Mucosa of rectum (tissue), 2 donors: ENCODE results near the gene TET3.

Source experiments
- H3K27ac ChIP-seq, 2 donors: one replicate each; pipeline ENCODE4 v1.7.0; 2013; ENCODE audit warnings: inconsistent platforms in 2 of 2, low read depth in 2 of 2, low read length in 2 of 2
- H3K27me3 ChIP-seq, 2 donors: one replicate each; pipeline ENCODE4 v1.7.0; 2013; ENCODE audit warnings: low read length in 2 of 2; ENCODE audit not compliant: control insufficient read depth in 2 of 2, insufficient read depth in 2 of 2
- H3K36me3 ChIP-seq, 2 donors: one replicate each; pipeline ENCODE4 v1.7.0; 2013; ENCODE audit warnings: low read length in 2 of 2; ENCODE audit not compliant: control insufficient read depth in 2 of 2, insufficient read depth in 2 of 2
- H3K4me1 ChIP-seq, 2 donors: one replicate each; pipeline ENCODE4 v1.7.0; 2013; ENCODE audit warnings: low read length in 2 of 2, mild to moderate bottlenecking in 1 of 2; ENCODE audit not compliant: control insufficient read depth in 2 of 2, insufficient read depth in 2 of 2
- H3K4me3 ChIP-seq, 2 donors: one replicate each; pipeline ENCODE4 v1.7.0; 2013; ENCODE audit warnings: low read length in 2 of 2
- H3K9ac ChIP-seq, 2 donors: one replicate each; pipeline ENCODE4 v1.7.0; 2013; ENCODE audit warnings: low read length in 2 of 2, low read depth in 1 of 2, mild to moderate bottlenecking in 1 of 2
- H3K9me3 ChIP-seq, 2 donors: one replicate each; pipeline ENCODE4 v1.7.0; 2013; ENCODE audit warnings: low read length in 2 of 2; ENCODE audit not compliant: control insufficient read depth in 2 of 2
- donor health status: healthy.
- donor health status: Normal muscosa, but diverticular disease.

The TET3 gene

DNA sequence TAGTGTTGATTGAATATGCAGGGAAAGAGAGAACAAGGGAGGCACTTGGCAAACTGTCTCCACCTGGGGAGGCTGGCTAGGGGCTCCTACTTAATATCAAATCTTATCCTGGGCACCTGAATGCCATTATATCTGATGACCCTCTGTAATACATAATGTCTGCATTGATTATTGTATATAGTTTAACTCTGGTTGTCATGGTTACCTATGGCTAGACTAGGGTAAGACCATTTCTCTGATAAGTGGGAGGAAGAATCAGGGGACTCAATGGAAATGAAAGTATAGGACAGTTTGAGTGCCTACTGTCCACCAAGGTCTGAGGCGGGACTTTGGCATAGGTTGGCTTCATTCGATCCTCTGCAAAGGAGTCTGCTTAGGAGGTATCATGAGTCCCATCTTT lies 7.2 kb upstream of the TET3 start:
- Histone ChIP-seq H3K9ac (no peak overlapping the region), H3K4me1 (peaks cover 27 to 42% of the 10 kb centered on the region in 2 donors), H3K27me3 (no peaks in the 10 kb centered on the region), H3K4me3 (no peak overlapping the region), H3K36me3 (no peaks in the 10 kb centered on the region), H3K9me3 (no peaks in the 10 kb centered on the region), H3K27ac (no peak overlapping the region)

DNA sequence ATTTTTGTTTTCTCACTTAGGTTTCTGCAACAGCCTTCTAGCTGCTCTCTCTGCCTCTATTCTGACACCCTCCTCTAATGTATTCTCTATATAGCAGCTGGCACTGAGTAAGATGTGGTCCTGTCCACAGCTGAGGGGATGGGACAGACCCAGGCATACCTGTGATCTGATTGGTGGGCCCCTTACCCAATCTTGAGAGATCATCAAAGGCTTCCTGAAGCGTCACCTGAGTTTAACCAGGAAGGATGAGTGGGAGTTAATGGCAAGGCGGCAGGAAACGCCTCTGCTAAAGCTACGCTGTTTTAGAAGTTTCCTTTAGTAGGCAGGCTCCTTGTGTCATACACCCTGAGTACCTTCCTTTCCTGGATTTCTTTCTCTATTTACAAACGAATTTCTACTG lies 5.7 kb upstream of the TET3 start:
- Histone ChIP-seq H3K36me3 (no peaks in the 10 kb centered on the region), H3K9me3 (no peaks in the 10 kb centered on the region), H3K27me3 (no peaks in the 10 kb centered on the region), H3K4me1 (peaks cover 30 to 40% of the 10 kb centered on the region in 2 donors), H3K9ac (no peak overlapping the region), H3K27ac (no peak overlapping the region), H3K4me3 (no peak overlapping the region)

DNA sequence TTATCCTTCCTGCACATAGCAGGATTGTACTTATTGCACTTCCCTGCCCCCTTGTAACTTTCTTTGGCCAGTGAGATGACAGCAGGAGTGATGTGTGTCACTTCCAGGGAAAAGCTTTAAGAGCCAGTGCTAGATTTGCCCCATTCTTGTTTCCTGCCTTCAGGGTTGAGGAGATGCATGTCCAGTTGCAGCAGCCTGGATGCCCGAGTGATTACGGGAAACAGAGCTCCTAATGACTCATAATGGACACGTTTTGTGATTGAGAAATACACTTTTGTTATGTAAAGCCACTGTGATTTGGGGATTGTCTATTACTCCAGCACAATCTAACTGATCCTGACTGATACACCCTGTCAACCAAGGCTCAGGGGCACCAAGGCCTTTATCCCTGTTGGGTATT lies 5.0 kb upstream of the TET3 start:
- no peaks in the 10 kb centered on the region for H3K36me3 ChIP-seq
- no peak overlapping the region for H3K27ac ChIP-seq
- H3K4me3 ChIP-seq: peak overlapping the region in 1 of 2 donors; percentile 17
- H3K9ac ChIP-seq: peak overlapping the region; percentile 36 to 93
- no peaks in the 10 kb centered on the region for H3K9me3 ChIP-seq
- peaks cover 32 to 40% of the 10 kb centered on the region in 2 donors for H3K4me1 ChIP-seq
- H3K27me3 ChIP-seq: no peaks in the 10 kb centered on the region

DNA sequence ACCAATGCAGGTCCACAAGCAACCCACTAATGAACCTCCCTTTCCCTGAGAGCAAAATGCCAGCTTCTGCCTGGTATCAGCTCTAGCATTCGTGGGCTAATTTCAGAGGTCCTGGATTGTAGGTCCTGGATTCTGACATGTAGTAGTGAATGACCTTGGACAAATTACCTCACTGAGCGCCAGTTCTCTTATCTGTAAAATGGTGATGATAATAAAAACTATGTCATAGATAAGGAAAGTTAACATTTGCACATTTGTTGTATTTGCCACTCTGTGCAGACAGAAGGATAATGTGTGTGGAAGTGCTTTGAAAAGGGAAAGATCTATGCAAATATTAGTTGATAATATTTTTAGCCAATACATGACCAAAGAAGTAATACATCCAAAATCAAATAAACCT lies 4.1 kb upstream of the TET3 start:
- peak overlapping the region; percentile 76 to 93 for H3K9ac ChIP-seq
- H3K27me3 ChIP-seq: no peaks in the 10 kb centered on the region

DNA sequence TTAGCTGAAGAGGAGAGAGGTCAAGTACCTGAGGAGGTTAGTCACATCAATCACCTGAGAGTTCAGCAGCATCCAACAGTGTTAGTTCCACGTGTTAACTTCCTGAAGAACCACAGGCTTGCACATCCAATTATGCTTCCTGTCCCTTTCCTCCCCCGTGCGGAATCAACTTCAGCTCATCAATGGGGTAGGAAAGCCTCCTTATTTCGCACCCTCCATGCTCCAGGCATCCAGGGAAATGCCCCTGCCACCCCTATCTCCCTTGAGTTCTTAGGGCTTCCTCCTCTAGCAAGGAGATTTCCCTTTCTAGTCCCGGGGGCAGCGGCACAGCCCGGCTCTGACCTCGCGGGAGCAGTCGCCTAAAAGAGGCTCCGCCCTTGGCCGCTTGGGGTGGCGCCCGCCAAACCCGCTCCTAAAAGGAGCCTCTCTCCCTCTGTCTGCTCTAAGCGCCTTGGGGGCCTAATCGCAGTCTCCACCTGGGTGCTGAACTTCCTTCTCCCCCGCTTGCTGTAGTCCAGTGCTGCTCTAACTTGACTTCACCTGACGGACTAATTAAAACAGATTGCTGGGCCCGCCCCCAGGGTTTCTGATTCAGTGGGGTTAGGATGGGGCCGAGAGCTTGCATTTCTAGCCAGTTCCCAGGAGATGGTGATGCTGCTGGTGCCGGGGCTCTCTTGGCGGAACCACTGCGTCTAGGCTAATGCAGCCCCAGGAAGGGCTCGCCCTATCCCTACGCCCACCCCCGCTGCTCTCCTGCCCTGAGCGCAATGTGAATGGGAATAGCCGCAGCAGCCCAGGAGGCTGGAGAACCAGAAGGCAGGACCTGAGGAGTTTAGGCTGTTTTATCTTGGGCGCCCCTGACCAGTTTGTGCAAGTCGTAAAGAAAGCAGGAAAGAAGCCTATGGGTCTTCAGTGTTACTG lies 3.4 kb upstream of the TET3 start:
- Histone ChIP-seq H3K4me1 (peaks cover 40 to 48% of the 10 kb centered on the region in 2 donors), H3K9ac (peak overlapping the region; percentile 76 to 93), H3K36me3 (peaks cover 0 to under 1% of the 10 kb centered on the region in 2 donors), H3K4me3 (peak overlapping the region; percentile 68 to 79), H3K27ac (peak overlapping the region; percentile 98 to 99), H3K9me3 (no peaks in the 10 kb centered on the region), H3K27me3 (no peaks in the 10 kb centered on the region)

More for the DNA sequence above, 4.1 kb upstream of the TET3 start:
- no peaks in the 10 kb centered on the region for H3K36me3 ChIP-seq
- H3K27ac ChIP-seq: peak overlapping the region; percentile 98 to 99
- H3K4me1 ChIP-seq: peaks cover 32 to 40% of the 10 kb centered on the region in 2 donors
- no peaks in the 10 kb centered on the region for H3K9me3 ChIP-seq
- peak overlapping the region; percentile 68 to 79 for H3K4me3 ChIP-seq

DNA sequence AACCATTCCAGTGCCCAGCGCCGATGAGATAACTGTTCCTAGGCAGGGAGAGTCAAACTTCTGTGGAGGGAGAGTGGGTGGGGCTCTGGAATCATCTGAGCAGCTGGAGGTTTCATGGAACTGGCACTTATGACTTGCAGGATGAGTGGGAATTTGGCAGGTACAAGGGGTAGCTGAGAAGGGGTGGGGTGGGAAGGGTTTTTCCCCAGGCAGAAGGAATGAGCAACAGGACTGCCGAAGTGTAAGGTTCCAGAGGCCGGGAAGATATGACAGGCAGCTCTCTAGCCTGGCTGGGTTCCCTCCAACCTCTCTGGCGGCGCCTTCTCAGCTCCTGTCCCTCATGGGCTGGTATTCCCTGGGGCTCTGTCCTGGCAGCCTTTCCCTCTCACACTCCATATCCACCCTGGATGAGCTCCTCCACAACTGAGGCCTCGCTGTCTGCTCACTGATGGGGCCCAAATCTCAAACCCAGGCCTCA lies 2.5 kb upstream of the TET3 start:
- Histone ChIP-seq H3K27ac (peak overlapping the region; percentile 98 to 99), H3K4me3 (no peak overlapping the region), H3K4me1 (peaks cover 47 to 56% of the 10 kb centered on the region in 2 donors), H3K9ac (peak overlapping the region in 1 of 2 donors; percentile 93), H3K36me3 (peaks cover 0 to 3% of the 10 kb centered on the region in 2 donors), H3K27me3 (no peaks in the 10 kb centered on the region), H3K9me3 (no peaks in the 10 kb centered on the region)

DNA sequence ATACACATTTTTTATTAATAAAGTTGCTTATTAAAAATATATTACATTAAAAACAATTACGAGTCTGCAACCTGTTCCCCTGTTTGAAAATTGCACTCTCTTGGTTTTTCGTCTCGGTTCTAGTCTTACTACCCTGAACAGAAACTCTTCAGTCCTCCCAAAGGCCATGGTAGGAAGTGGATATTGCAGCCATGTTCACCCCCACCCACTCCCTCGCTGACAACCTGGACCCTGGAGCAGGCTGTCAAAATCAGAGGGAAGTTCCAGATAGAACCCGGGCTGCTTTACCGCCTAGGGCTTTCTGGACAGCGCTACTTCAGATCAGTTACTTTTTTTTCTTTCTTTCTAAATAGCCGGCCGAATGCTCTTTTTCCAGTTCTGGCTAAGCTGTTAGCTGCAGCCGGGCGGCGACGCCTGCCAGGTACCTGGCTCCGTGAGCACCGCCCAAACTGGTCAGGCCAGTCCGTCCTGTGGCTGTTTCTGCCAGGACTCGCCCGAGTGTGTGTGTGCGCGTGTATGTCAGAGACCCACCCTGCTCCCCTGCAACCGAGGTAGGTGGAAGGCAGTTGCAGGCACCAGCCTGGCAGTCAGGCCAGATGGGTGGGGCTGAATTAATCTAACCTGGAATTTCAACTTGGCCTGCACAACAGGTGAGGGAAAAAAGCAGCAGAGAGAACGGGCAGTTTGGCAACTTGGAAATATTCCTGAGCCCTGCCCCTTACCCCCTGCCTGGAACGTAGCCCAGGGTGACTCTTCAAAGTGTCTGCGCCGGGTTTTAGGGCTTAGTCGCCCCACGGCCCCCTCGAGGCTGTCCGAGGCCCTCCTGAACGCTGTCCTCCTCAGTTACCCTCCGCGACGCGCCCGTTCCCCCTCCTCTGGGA lies 1.1 kb upstream of the TET3 start:
- Histone ChIP-seq H3K36me3 (peaks cover 0 to 6% of the 10 kb centered on the region in 2 donors), H3K27me3 (no peaks in the 10 kb centered on the region), H3K4me1 (peaks cover 60 to 64% of the 10 kb centered on the region in 2 donors), H3K9ac (peak overlapping the region; percentile 83 to 93), H3K4me3 (peak overlapping the region; percentile 70 to 75), H3K9me3 (no peaks in the 10 kb centered on the region), H3K27ac (peak overlapping the region; percentile 98 to 99)

DNA sequence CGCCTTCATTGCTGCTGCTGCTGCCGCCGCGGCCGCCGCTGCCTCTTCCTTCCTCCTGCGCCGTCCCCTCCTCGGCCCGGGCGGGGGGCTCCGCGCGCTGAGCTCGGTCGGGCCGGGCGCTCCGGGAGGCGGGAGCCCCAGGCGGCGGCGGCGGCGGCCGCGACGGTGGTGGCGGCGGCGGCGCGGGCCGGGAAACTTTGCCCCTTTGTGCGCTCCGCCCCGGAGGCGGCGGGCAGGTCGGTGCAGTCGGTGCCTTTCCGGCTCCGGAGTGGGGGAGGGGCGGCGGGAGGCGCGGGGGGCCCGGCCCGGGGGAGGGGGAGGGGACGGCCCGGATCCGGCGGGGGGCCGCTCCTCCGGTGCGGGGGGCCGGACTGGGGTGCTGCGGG lies 205 bp downstream of the TET3 start:
- Histone ChIP-seq H3K4me1 (peaks cover 57 to 60% of the 10 kb centered on the region in 2 donors), H3K27ac (peak overlapping the region; percentile 98 to 99)

DNA sequence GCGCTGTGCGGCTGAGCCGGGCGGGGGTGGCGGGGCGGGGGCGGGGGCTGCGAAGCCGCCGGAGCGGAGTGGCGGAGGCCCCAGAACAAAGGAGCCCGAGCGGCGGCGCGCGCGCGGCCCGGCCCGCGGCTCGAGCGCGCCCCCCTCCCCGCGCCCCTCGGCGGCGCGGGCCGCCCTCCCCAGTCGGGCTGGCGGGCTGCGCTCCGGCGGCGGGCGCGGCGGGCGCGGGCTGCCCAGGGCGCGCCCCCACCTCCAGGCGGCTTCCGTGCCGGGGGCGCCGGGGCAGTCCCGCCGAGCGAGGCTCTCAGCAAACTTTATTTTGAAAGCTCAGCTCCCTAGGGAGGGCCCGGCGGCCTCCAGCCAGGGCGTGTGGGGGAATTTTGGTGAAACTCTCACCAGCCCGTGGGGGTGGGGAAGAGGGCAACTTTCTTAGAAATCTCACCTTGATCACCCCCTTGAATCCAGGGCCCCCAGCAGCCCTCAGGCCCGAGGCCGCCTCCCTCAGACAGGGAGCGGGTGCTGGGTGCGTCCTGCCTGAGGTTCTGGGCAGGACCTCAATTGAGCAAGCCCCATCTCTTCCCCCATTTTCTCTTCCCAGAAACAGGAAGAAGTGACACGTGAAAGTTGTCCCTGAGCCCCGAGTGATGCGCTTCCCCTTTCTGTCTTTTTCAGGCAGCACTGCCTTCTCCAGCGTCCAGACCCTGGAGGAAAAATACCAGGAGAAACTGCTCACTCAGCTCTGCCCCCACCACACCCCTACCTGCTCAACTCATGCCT lies 786 bp downstream of the TET3 start:
- peaks cover 53 to 55% of the 10 kb centered on the region in 2 donors for H3K4me1 ChIP-seq
- peak overlapping the region; percentile 63 to 79 for H3K9ac ChIP-seq
- peak overlapping the region; percentile 72 to 77 for H3K4me3 ChIP-seq
- H3K9me3 ChIP-seq: no peaks in the 10 kb centered on the region
- no peaks in the 10 kb centered on the region for H3K27me3 ChIP-seq
- H3K27ac ChIP-seq: peak overlapping the region; percentile 78 to 99
- H3K36me3 ChIP-seq: peaks cover 3 to 13% of the 10 kb centered on the region in 2 donors

More for the DNA sequence above, 205 bp downstream of the TET3 start:
- Histone ChIP-seq H3K9me3 (no peaks in the 10 kb centered on the region), H3K9ac (peak overlapping the region in 1 of 2 donors; percentile 93), H3K27me3 (no peaks in the 10 kb centered on the region), H3K36me3 (peaks cover 0 to 9% of the 10 kb centered on the region in 2 donors), H3K4me3 (peak overlapping the region in 1 of 2 donors; percentile 75)
